Tibial nerve (tissue), 4 donors: ENCODE data around the gene TBL1X. TPM values are rescaled to one million over a fixed set of nuclear protein-coding genes. Genes with fewer than 3 reads are reported as not detected.

Experiments
- DNase-seq, 2 donors: peaks; one replicate each; pipeline ENCODE4 v3.0.0-alpha.2; 2019; ENCODE audit warnings: low spot score in 2 of 2
- H3K27ac ChIP-seq, 4 donors: fragments of 200-600 bp; sonication (generic) in 3 of 4; one replicate each; pipeline ENCODE4 v1.5.1; 2017 to 2019; ENCODE audit warnings: mild to moderate bottlenecking in 1 of 4
- H3K27me3 ChIP-seq, 2 donors: fragments of 200-600 bp; sonication (generic) in 1 of 2; one replicate each; pipeline versions ENCODE4 v1.5.1 to v1.6.0; 2017 to 2019
- H3K36me3 ChIP-seq, 3 donors: fragments of 200-600 bp; sonication (generic); one replicate each; pipeline ENCODE4 v1.5.1; 2018 to 2019
- H3K4me1 ChIP-seq, 4 donors: fragments of 200-600 bp; sonication (generic) in 3 of 4; one replicate each; pipeline ENCODE4 v1.5.1; 2017 to 2019
- H3K4me3 ChIP-seq, 4 donors: fragments of 200-600 bp; sonication (generic) in 3 of 4; one replicate each; pipeline ENCODE4 v1.5.1; 2017 to 2019; ENCODE audit warnings: mild to moderate bottlenecking in 1 of 4, moderate library complexity in 1 of 4
- H3K9me3 ChIP-seq, 4 donors: fragments of 200-600 bp; sonication (generic) in 3 of 4; one replicate each; pipeline ENCODE4 v1.5.1; 2017 to 2019
- CTCF ChIP-seq, 5 experiments: fragments of 200-600 bp in 3 of 5; fragments of 450-650 bp in 2 of 5; sonication (generic) in 3 of 5; IDR thresholded peaks; one replicate each; pipeline ENCODE4 v1.5.1; 2016 to 2019; ENCODE audit warnings: antibody characterized with exemption in 5 of 5, mild to moderate bottlenecking in 3 of 5, moderate library complexity in 2 of 5
- EP300 ChIP-seq, 2 donors: sonication (generic); formaldehyde crosslinking; IDR thresholded peaks; one replicate each; pipeline ENCODE4 v1.6.1; 2017; ENCODE audit warnings: antibody characterized with exemption in 2 of 2, mild to moderate bottlenecking in 1 of 2
- POLR2A ChIP-seq, 2 donors: fragments of 450-650 bp; IDR thresholded peaks; one replicate each; pipeline ENCODE4 v1.6.1; 2017; ENCODE audit warnings: antibody characterized with exemption in 2 of 2, mild to moderate bottlenecking in 2 of 2, moderate library complexity in 2 of 2
- WGBS, 2 donors: methylation state at CpG; one replicate each; pipeline ENCODE4 v1.1.5; 2018; 5-methylcytosine and 5-hydroxymethylcytosine counted together
- total RNA-seq, 4 donors: library from RNA; depleted of rRNA; stranded (reverse); fragments of >200 nt; gene quantifications; one replicate each; pipeline ENCODE4 v1.1.0, GENCODE V29; 2016

TBL1X gene
- total RNA-seq, 4 donors from 2014 or later = 12.2 to 25.2 (median 19.5) TPM

DNA sequence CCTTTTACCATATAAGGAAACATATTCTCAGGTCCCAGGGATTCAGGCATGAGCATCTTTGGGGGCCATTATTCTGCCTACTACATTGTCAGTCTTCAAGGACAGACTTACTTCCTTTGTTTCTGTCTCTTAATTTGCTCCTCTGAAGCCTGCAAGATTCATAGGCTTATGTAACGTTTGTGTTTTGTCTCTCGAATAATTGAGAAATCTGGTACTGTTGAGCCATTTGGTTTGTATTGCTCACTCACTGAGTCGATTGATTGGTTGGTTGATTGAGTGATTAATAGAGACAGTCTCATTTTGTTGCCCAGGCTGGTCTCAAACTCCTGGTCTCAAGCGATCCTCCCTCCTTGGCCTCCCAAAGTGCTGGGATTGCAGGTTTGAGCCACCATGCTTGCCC, 23.7 kb downstream of the TBL1X start:
- Histone ChIP-seq H3K27me3 (no peaks in the 10 kb centered on the region), H3K9me3 (no peaks in the 10 kb centered on the region), H3K4me3 (no peak overlapping the region), H3K27ac (no peak overlapping the region), H3K4me1 (no peaks in the 10 kb centered on the region), H3K36me3 (no peaks in the 10 kb centered on the region)
- 54 to 63% methylated on average over 3 to 4 of the region's 4 CpGs for WGBS, 2 donors
- DNase-seq = no peak
- no peak for TF ChIP-seq CTCF (IDR thresholded peaks at IDR 0.05)
- no peak for TF ChIP-seq POLR2A (IDR thresholded peaks at IDR 0.05)
- no peak for TF ChIP-seq EP300 (IDR thresholded peaks at IDR 0.05)

GRCh38 chrX:9489234-9489633, 24.4 kb downstream of the TBL1X start:
- H3K4me1 ChIP-seq = no peaks in the 10 kb centered on the region
- no peak for DNase-seq
- no peaks in the 10 kb centered on the region for H3K36me3 ChIP-seq
- WGBS, 2 donors = 0% methylated on average over 1 of the region's 1 CpG
- no peaks in the 10 kb centered on the region for H3K9me3 ChIP-seq
- H3K4me3 ChIP-seq = no peak overlapping the region
- no peak for TF ChIP-seq POLR2A (IDR thresholded peaks at IDR 0.05)
- TF ChIP-seq EP300 (IDR thresholded peaks at IDR 0.05) = no peak
- TF ChIP-seq CTCF (IDR thresholded peaks at IDR 0.05) = no peak
- H3K27ac ChIP-seq = no peak overlapping the region
- H3K27me3 ChIP-seq = no peaks in the 10 kb centered on the region

DNA sequence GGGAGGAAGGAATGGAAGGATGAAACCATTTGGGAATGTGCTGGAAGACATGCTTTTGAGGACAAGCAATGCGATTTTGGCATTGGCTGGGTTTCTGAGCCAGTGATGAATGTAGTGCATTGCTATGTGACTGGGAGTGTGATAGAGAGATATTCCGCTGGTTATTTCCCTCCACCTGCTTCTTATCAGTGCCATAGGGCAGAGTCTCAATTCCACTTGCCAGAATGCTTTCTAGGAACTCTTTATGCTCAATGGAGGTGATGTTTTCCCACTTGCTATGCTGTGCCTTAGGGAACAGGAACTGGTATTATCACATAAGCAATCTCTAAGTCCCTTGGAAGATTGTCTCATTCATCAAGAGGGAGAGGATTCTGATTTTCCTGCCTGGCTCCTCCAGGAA, 28.0 kb downstream of the TBL1X start:
- Histone ChIP-seq H3K36me3 (no peaks in the 10 kb centered on the region), H3K9me3 (no peaks in the 10 kb centered on the region), H3K4me1 (no peaks in the 10 kb centered on the region), H3K4me3 (no peak overlapping the region), H3K27ac (no peak overlapping the region), H3K27me3 (no peaks in the 10 kb centered on the region)
- 86 to 88% methylated on average over 2 of the region's 2 CpGs for WGBS, 2 donors
- no peak for TF ChIP-seq EP300 (IDR thresholded peaks at IDR 0.05)
- no peak for DNase-seq

GRCh38 chrX:9493936-9494335, 29.1 kb downstream of the TBL1X start:
- DNase-seq = no peak
- 87 to 98% methylated on average over 4 to 5 of the region's 5 CpGs for WGBS, 2 donors
- H3K4me3 ChIP-seq = no peak overlapping the region
- TF ChIP-seq EP300 (IDR thresholded peaks at IDR 0.05) (no peak), POLR2A (IDR thresholded peaks at IDR 0.05) (no peak), CTCF (IDR thresholded peaks at IDR 0.05) (no peak)
- H3K4me1 ChIP-seq = no peaks in the 10 kb centered on the region
- H3K27me3 ChIP-seq = no peaks in the 10 kb centered on the region
- H3K9me3 ChIP-seq = no peaks in the 10 kb centered on the region
- H3K36me3 ChIP-seq = no peaks in the 10 kb centered on the region
- no peak overlapping the region for H3K27ac ChIP-seq

DNA sequence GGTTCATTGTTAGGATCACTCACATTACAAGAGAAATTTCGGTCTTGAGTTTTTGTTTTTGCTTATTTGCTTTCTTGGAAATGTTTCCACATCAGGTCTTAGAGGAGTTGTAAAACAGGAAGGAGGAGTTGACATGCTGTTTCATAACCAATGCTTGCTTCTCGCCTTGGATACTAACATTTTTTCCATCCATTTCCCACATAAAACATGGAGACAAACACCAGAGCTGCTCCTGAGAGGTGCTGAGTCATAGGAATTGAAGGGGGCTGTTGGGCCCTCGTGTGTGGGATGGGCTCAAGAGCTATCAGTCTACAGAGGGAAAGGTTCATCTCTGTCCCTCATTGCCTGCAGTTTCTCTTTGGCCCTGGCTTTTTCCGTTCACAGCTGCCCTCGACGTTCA, 29.9 kb downstream of the TBL1X start:
- 48 to 54% methylated on average over 6 of the region's 6 CpGs for WGBS, 2 donors
- Histone ChIP-seq H3K9me3 (no peaks in the 10 kb centered on the region), H3K4me1 (no peaks in the 10 kb centered on the region), H3K36me3 (no peaks in the 10 kb centered on the region), H3K27me3 (no peaks in the 10 kb centered on the region), H3K4me3 (no peak overlapping the region), H3K27ac (no peak overlapping the region)
- TF ChIP-seq CTCF (IDR thresholded peaks at IDR 0.05) (no peak), POLR2A (IDR thresholded peaks at IDR 0.05) (no peak), EP300 (IDR thresholded peaks at IDR 0.05) (no peak)
- no peak for DNase-seq

GRCh38 chrX:9495496-9495895, 30.6 kb downstream of the TBL1X start:
- Histone ChIP-seq H3K4me1 (no peaks in the 10 kb centered on the region), H3K4me3 (no peak overlapping the region), H3K27ac (no peak overlapping the region), H3K9me3 (no peaks in the 10 kb centered on the region), H3K36me3 (no peaks in the 10 kb centered on the region), H3K27me3 (no peaks in the 10 kb centered on the region)
- WGBS, 2 donors = 89 to 96% methylated on average over 10 of the region's 10 CpGs
- no peak for DNase-seq
- no peak for TF ChIP-seq CTCF (IDR thresholded peaks at IDR 0.05)
- no peak for TF ChIP-seq POLR2A (IDR thresholded peaks at IDR 0.05)
- TF ChIP-seq EP300 (IDR thresholded peaks at IDR 0.05) = no peak
